ENCODE results near the gene PNMT.

The PNMT gene

GRCh38 chr17:39659279-39660010 lies 8.8 kb upstream of the PNMT start:
- no peak overlapping the region for H3K9ac ChIP-seq (ENCODE audit: low read depth, low read length)
- no peaks in the 10 kb centered on the region for H3K9me3 ChIP-seq (ENCODE audit: insufficient read depth, low read depth, low read length)
- WGBS = 88% methylated on average over 14 of the region's 15 CpGs
- no peak overlapping the region for H3K4me3 ChIP-seq (ENCODE audit: low read length)
- H3K4me1 ChIP-seq (ENCODE audit: insufficient read depth, low read length) = peaks cover 14% of the 10 kb centered on the region
- H3K27me3 ChIP-seq (ENCODE audit: insufficient read depth, low read length) = no peaks in the 10 kb centered on the region
- H3K36me3 ChIP-seq (ENCODE audit: insufficient read depth, low read length) = peaks cover 16% of the 10 kb centered on the region
- H3K27ac ChIP-seq (ENCODE audit: low read depth, low read length) = no peak overlapping the region

GRCh38 chr17:39660011-39660360 lies 8.3 kb upstream of the PNMT start:
- no peak overlapping the region for H3K4me3 ChIP-seq (ENCODE audit: low read length)
- H3K27ac ChIP-seq (ENCODE audit: low read depth, low read length) = no peak overlapping the region
- H3K4me1 ChIP-seq (ENCODE audit: insufficient read depth, low read length) = peaks cover 19% of the 10 kb centered on the region
- H3K27me3 ChIP-seq (ENCODE audit: insufficient read depth, low read length) = no peaks in the 10 kb centered on the region
- H3K9ac ChIP-seq (ENCODE audit: low read depth, low read length) = no peak overlapping the region
- H3K9me3 ChIP-seq (ENCODE audit: insufficient read depth, low read depth, low read length) = no peaks in the 10 kb centered on the region
- 95% methylated on average over 5 of the region's 5 CpGs for WGBS
- peaks cover 16% of the 10 kb centered on the region for H3K36me3 ChIP-seq (ENCODE audit: insufficient read depth, low read length)

- peaks cover 16% of the 10 kb centered on the region for H3K36me3 ChIP-seq (ENCODE audit: insufficient read depth, low read length)
- peaks cover 21% of the 10 kb centered on the region for H3K4me1 ChIP-seq (ENCODE audit: insufficient read depth, low read length)
- peaks cover 2% of the 10 kb centered on the region; the same call in 1 of the 2 replicates for H3K27me3 ChIP-seq (ENCODE audit: insufficient read depth, low read length)
- no peak overlapping the region for H3K9ac ChIP-seq (ENCODE audit: low read depth, low read length)
- H3K27ac ChIP-seq (ENCODE audit: low read depth, low read length) = no peak overlapping the region
- WGBS = 94% methylated on average over 35 of the region's 35 CpGs
- H3K4me3 ChIP-seq (ENCODE audit: low read length) = no peak overlapping the region
- no peaks in the 10 kb centered on the region for H3K9me3 ChIP-seq (ENCODE audit: insufficient read depth, low read depth, low read length)
Measured at GRCh38 chr17:39660397-39661385, 7.6 kb upstream of the PNMT start.

GRCh38 chr17:39661744-39662541 lies 6.3 kb upstream of the PNMT start:
- Histone ChIP-seq H3K4me1 (ENCODE audit: insufficient read depth, low read length) (peaks cover 21% of the 10 kb centered on the region), H3K27me3 (ENCODE audit: insufficient read depth, low read length) (peaks cover 14% of the 10 kb centered on the region), H3K9ac (ENCODE audit: low read depth, low read length) (no peak overlapping the region), H3K9me3 (ENCODE audit: insufficient read depth, low read depth, low read length) (no peaks in the 10 kb centered on the region), H3K27ac (ENCODE audit: low read depth, low read length) (no peak overlapping the region), H3K36me3 (ENCODE audit: insufficient read depth, low read length) (peaks cover 16% of the 10 kb centered on the region), H3K4me3 (ENCODE audit: low read length) (no peak overlapping the region)
- WGBS = 87% methylated on average over 8 of the region's 8 CpGs

GRCh38 chr17:39662551-39663339 lies 5.5 kb upstream of the PNMT start:
- 82% methylated on average over 22 of the region's 22 CpGs for WGBS
- Histone ChIP-seq H3K36me3 (ENCODE audit: insufficient read depth, low read length) (peaks cover 16% of the 10 kb centered on the region), H3K9me3 (ENCODE audit: insufficient read depth, low read depth, low read length) (no peaks in the 10 kb centered on the region), H3K4me3 (ENCODE audit: low read length) (no peak overlapping the region), H3K27ac (ENCODE audit: low read depth, low read length) (peak overlapping the region; percentile 49; the same call in 1 of the 2 replicates), H3K9ac (ENCODE audit: low read depth, low read length) (no peak overlapping the region), H3K4me1 (ENCODE audit: insufficient read depth, low read length) (peaks cover 21% of the 10 kb centered on the region), H3K27me3 (ENCODE audit: insufficient read depth, low read length) (peaks cover 22% of the 10 kb centered on the region)

GRCh38 chr17:39663340-39663687 lies 4.9 kb upstream of the PNMT start:
- Histone ChIP-seq H3K27me3 (ENCODE audit: insufficient read depth, low read length) (peaks cover 28% of the 10 kb centered on the region), H3K27ac (ENCODE audit: low read depth, low read length) (peak overlapping the region; percentile 49; the same call in 1 of the 2 replicates), H3K4me1 (ENCODE audit: insufficient read depth, low read length) (peaks cover 21% of the 10 kb centered on the region), H3K36me3 (ENCODE audit: insufficient read depth, low read length) (peaks cover 16% of the 10 kb centered on the region), H3K9ac (ENCODE audit: low read depth, low read length) (no peak overlapping the region), H3K9me3 (ENCODE audit: insufficient read depth, low read depth, low read length) (no peaks in the 10 kb centered on the region), H3K4me3 (ENCODE audit: low read length) (no peak overlapping the region)
- WGBS = 17% methylated on average over 1 of the region's 4 CpGs

GRCh38 chr17:39663688-39664580 lies 4.3 kb upstream of the PNMT start:
- Histone ChIP-seq H3K9me3 (ENCODE audit: insufficient read depth, low read depth, low read length) (no peaks in the 10 kb centered on the region), H3K4me1 (ENCODE audit: insufficient read depth, low read length) (peaks cover 21% of the 10 kb centered on the region), H3K36me3 (ENCODE audit: insufficient read depth, low read length) (peaks cover 16% of the 10 kb centered on the region), H3K27me3 (ENCODE audit: insufficient read depth, low read length) (peaks cover 34% of the 10 kb centered on the region), H3K9ac (ENCODE audit: low read depth, low read length) (no peak overlapping the region), H3K27ac (ENCODE audit: low read depth, low read length) (no peak overlapping the region; the same call in 1 of the 2 replicates), H3K4me3 (ENCODE audit: low read length) (peak overlapping the region; percentile 43)
- WGBS = 13% methylated on average over 17 of the region's 17 CpGs

- Histone ChIP-seq H3K36me3 (ENCODE audit: insufficient read depth, low read length) (peaks cover 11% of the 10 kb centered on the region), H3K9me3 (ENCODE audit: insufficient read depth, low read depth, low read length) (no peaks in the 10 kb centered on the region), H3K27me3 (ENCODE audit: insufficient read depth, low read length) (peaks cover 43% of the 10 kb centered on the region), H3K27ac (ENCODE audit: low read depth, low read length) (no peak within 1 kb of the TSS; the same call in 1 of the 2 replicates), H3K4me1 (ENCODE audit: insufficient read depth, low read length) (peaks cover 21% of the 10 kb centered on the region), H3K9ac (ENCODE audit: low read depth, low read length) (no peak within 1 kb of the TSS), H3K4me3 (ENCODE audit: low read length) (no peak within 1 kb of the TSS)
- WGBS = 70% methylated on average over 15 of the region's 15 CpGs
Measured at GRCh38 chr17:39664581-39665561, 3.4 kb upstream of the PNMT start, which contains the start of gene TCAP. TCAP (plus strand) TSS chr17:39665349; CDS start chr17:39665360, 11 bp downstream.

Data from HUES64 (cell line).